Colonic mucosa (tissue), 4 donors: ENCODE results near the gene CROCC2. TPM values are rescaled to one million over a fixed set of nuclear protein-coding genes. Genes with fewer than 3 reads are reported as not detected.

Source experiments
- DNase-seq: peaks from one replicate; pipeline ENCODE4 v3.0.0-alpha.2; 2020
- H3K27ac ChIP-seq: fragments of 200-600 bp; one replicate; pipeline ENCODE4 v1.8.0; 2021
- H3K27me3 ChIP-seq: fragments of 200-600 bp; one replicate; pipeline ENCODE4 v1.8.0; 2021
- H3K36me3 ChIP-seq: fragments of 200-600 bp; one replicate; pipeline ENCODE4 v1.8.0; 2021
- H3K4me1 ChIP-seq: fragments of 200-600 bp; one replicate; pipeline ENCODE4 v1.8.0; 2021; ENCODE audit warnings: mild to moderate bottlenecking
- H3K4me3 ChIP-seq: fragments of 200-600 bp; one replicate; pipeline ENCODE4 v1.8.0; 2021
- H3K9ac ChIP-seq, 2 donors: one replicate each; pipeline ENCODE4 v1.7.0; 2013; ENCODE audit warnings: control low read depth in 2 of 2, low read depth in 2 of 2, low read length in 2 of 2
- H3K9me3 ChIP-seq: fragments of 200-600 bp; one replicate; pipeline ENCODE4 v1.8.0; 2021
- CTCF ChIP-seq: fragments of 200-600 bp; IDR thresholded peaks from one replicate; pipeline ENCODE4 v1.8.0; 2022; ENCODE audit warnings: antibody characterized with exemption, mild to moderate bottlenecking
- intact Hi-C: fragments of 100-400 bp; cut with DNase I; formaldehyde crosslinking; loops from one replicate; pipeline ENCODE4 v1.14.1; 2022
- total RNA-seq, 2 donors: library from RNA; stranded (reverse); fragmentation: NEBNext Ultra II Directional in 1 of 2; extraction: Animal tissue kit (Norgen Biotek cat#: 25700) in 1 of 2; gene quantifications; one replicate each; pipeline ENCODE4 v1.2.1, GENCODE V29; 2021
- donor health status: healthy.
- donor health status: DM: no; HTN: no; CAD: no.
- donor health status: DM: no; HTN: no; CAD: no.

Gene CROCC2
- total RNA-seq, 2 donors from 2014 or later, result 0.05 TPM; not detected in 1

GRCh38 chr2:240961910-240962299 is 55.8 kb downstream of the CROCC2 start:
- intact Hi-C loops, result no loop called here
- TF ChIP-seq CTCF, result no peak
- H3K9me3 ChIP-seq, result no peaks in the 10 kb centered on the region
- H3K4me3 ChIP-seq, result no peak overlapping the region
- no peaks in the 10 kb centered on the region for H3K36me3 ChIP-seq
- H3K27ac ChIP-seq, result no peak overlapping the region
- H3K9ac ChIP-seq, result no peak overlapping the region
- peak; percentile 23 for DNase-seq
- H3K4me1 ChIP-seq, result no peaks in the 10 kb centered on the region
- H3K27me3 ChIP-seq, result no peaks in the 10 kb centered on the region

GRCh38 chr2:240962300-240963064 is 56.3 kb downstream of the CROCC2 start:
- Histone ChIP-seq H3K27ac (peak overlapping the region; percentile 44), H3K27me3 (no peaks in the 10 kb centered on the region), H3K4me3 (no peak overlapping the region), H3K4me1 (no peaks in the 10 kb centered on the region), H3K9ac (no peak overlapping the region), H3K36me3 (no peaks in the 10 kb centered on the region), H3K9me3 (no peaks in the 10 kb centered on the region)
- intact Hi-C loops, result no loop called here
- peak; percentile 57 for DNase-seq
- TF ChIP-seq CTCF, result no peak

DNA sequence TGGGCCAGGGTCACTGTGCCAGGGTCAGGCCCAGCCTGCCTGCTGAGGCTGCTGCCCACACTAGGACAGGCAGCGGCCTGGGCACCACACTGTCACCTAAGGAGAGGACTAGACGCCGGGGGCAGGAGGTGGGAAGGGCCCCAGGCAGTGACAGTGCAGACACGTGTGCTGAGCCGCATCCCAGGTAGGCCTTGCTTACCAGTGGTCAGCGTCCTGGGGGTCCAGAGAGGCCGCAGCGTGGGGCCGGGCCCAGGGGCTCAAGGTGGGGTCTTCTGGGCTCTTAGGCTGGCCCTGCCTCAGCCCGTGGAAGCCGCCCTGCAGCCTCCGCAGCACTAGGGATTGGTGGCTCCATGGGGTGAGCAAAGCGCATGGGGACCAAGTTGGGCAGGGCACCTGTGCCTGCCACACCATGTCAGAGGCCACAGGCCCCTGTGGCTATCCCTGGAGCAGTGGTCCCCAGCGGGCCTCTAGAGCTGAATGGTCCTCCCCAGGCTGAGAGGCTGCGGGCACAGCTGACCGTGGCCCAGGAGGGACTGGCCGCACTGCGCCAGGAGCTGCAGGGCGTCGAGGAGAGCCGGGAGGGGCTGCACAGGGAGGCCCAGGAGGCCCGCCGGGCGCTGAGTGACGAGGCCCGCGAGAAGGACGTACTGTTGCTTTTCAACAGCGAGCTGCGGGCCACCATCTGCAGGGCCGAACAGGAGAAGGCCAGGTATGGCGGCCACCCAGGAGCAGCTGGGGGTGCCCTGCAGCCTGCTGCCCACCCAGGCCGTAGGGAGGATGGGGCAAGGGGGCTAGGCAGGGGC is 57.1 kb downstream of the CROCC2 start:
- no peak overlapping the region for H3K27ac ChIP-seq
- H3K4me1 ChIP-seq, result no peaks in the 10 kb centered on the region
- intact Hi-C loops, result no loop called here
- H3K9ac ChIP-seq, result no peak overlapping the region
- no peaks in the 10 kb centered on the region for H3K9me3 ChIP-seq
- TF ChIP-seq CTCF, result no peak
- no peak overlapping the region for H3K4me3 ChIP-seq
- no peaks in the 10 kb centered on the region for H3K36me3 ChIP-seq
- DNase-seq, result no peak
- no peaks in the 10 kb centered on the region for H3K27me3 ChIP-seq

DNA sequence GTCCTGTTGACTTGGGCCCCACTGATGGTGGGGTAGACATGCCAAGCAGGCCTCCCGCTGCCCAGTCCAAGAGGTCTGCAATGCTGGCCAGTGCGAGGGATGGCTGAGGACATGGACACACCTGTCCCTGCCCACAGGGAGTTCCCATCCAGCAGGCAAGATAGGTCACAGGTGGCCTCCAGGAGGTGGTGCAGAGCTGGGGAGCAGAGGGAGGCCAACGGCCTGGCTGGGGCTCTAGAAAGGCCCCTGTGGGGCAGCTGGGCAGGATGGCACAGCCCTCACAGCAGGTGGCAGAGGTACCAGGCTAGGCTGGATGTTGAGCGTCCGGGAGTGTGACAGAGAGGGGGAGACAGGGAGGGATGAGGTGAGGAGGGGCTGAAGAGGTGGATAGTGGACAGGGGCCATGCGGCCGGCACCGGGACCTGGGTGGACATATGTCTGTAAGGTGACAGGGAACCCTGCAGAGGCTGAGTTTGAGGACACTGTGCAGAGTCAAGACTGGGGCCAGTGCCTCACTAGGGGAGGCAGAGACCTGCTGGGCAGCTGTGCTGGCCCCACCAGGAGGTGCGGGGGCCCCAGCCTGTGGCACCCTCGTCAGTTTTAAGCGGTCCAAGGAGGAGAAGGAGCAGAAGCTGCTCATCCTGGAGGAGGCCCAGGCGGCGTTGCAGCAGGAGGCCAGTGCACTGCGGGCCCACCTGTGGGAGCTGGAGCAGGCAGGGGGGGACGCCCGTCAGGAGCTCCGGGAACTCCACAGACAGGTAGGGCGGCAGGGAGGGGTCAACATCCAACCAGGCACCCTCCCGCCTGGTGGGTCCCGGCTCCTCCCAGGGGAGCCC is 58.0 kb downstream of the CROCC2 start:
- Histone ChIP-seq H3K9me3 (no peaks in the 10 kb centered on the region), H3K27me3 (no peaks in the 10 kb centered on the region), H3K27ac (no peak overlapping the region), H3K9ac (no peak overlapping the region), H3K36me3 (no peaks in the 10 kb centered on the region), H3K4me1 (no peaks in the 10 kb centered on the region), H3K4me3 (no peak overlapping the region)
- DNase-seq, result no peak
- intact Hi-C loops, result no loop called here
- TF ChIP-seq CTCF, result no peak

GRCh38 chr2:240964704-240965295 is 58.7 kb downstream of the CROCC2 start:
- Histone ChIP-seq H3K4me3 (no peak overlapping the region), H3K4me1 (no peaks in the 10 kb centered on the region), H3K9ac (no peak overlapping the region), H3K27ac (no peak overlapping the region), H3K27me3 (no peaks in the 10 kb centered on the region), H3K9me3 (no peaks in the 10 kb centered on the region), H3K36me3 (no peaks in the 10 kb centered on the region)
- no peak for DNase-seq
- intact Hi-C loops, result no loop called here
- no peak for TF ChIP-seq CTCF
